HEK293 (cell line): Measurements from ENCODE around the gene FHL1.

ENCODE experiments used
- ZBTB8A ChIP-seq: fragments of 450-650 bp; formaldehyde crosslinking; IDR thresholded peaks from 2 replicates; pipeline ENCODE4 v1.5.1; 2016; ENCODE audit warnings: missing biosample characterization, missing genetic modification characterization
- ZNF24 ChIP-seq: fragments of 450-650 bp; formaldehyde crosslinking; IDR thresholded peaks from 2 replicates; pipeline ENCODE4 v1.5.1; 2016; ENCODE audit warnings: missing biosample characterization, missing genetic modification characterization
- ZNF530 ChIP-seq: fragments of 450-650 bp; formaldehyde crosslinking; IDR thresholded peaks from 2 replicates; pipeline ENCODE4 v1.5.1; 2016; ENCODE audit warnings: low read depth, missing biosample characterization, missing genetic modification characterization
- ZNF660 ChIP-seq: fragments of 450-650 bp; IDR thresholded peaks from 2 replicates; pipeline ENCODE4 v1.5.1; 2018; ENCODE audit warnings: missing biosample characterization, mild to moderate bottlenecking, missing genetic modification characterization
- ZNF792 ChIP-seq: fragments of 450-650 bp; formaldehyde crosslinking; IDR thresholded peaks from 2 replicates; pipeline ENCODE4 v1.5.1; 2016; ENCODE audit warnings: missing biosample characterization, missing genetic modification characterization
- TF ChIP-seq, protein P1 (sequence below): fragments of 450-650 bp; formaldehyde crosslinking; IDR thresholded peaks from 2 replicates; pipeline ENCODE4 v1.5.1; 2016; ENCODE audit warnings: missing biosample characterization, missing genetic modification characterization
- TF ChIP-seq, protein P2 (sequence below): fragments of 450-650 bp; IDR thresholded peaks from 2 replicates; pipeline ENCODE4 v1.5.1; 2018; ENCODE audit warnings: missing biosample characterization, missing genetic modification characterization

DNA sequence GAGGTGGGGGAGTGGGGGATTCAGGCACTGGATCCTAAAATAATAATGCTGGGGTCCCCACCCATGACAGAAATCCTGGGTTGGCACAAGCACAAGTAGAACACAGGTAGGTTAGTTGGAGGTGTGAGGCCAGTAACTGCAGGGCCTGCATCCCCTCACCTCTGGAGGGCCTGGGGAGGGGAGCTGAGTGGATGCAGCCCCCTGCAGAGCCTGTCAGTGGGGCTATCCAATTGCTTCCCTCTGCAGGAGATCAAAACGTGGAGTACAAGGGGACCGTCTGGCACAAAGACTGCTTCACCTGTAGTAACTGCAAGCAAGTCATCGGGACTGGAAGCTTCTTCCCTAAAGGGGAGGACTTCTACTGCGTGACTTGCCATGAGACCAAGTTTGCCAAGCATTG is 60.2 kb downstream of the FHL1 start:
- no peak for TF ChIP-seq ZBTB8A (tag by site-specific recombination)
- TF ChIP-seq ZNF530 (tag by site-specific recombination): no peak
- no peak for TF ChIP-seq ZNF660 (tag by site-specific recombination)
- TF ChIP-seq, protein P1, sequence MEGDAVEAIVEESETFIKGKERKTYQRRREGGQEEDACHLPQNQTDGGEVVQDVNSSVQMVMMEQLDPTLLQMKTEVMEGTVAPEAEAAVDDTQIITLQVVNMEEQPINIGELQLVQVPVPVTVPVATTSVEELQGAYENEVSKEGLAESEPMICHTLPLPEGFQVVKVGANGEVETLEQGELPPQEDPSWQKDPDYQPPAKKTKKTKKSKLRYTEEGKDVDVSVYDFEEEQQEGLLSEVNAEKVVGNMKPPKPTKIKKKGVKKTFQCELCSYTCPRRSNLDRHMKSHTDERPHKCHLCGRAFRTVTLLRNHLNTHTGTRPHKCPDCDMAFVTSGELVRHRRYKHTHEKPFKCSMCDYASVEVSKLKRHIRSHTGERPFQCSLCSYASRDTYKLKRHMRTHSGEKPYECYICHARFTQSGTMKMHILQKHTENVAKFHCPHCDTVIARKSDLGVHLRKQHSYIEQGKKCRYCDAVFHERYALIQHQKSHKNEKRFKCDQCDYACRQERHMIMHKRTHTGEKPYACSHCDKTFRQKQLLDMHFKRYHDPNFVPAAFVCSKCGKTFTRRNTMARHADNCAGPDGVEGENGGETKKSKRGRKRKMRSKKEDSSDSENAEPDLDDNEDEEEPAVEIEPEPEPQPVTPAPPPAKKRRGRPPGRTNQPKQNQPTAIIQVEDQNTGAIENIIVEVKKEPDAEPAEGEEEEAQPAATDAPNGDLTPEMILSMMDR: no peak
- TF ChIP-seq ZNF792 (tag by site-specific recombination): no peak
- TF ChIP-seq, protein P2, sequence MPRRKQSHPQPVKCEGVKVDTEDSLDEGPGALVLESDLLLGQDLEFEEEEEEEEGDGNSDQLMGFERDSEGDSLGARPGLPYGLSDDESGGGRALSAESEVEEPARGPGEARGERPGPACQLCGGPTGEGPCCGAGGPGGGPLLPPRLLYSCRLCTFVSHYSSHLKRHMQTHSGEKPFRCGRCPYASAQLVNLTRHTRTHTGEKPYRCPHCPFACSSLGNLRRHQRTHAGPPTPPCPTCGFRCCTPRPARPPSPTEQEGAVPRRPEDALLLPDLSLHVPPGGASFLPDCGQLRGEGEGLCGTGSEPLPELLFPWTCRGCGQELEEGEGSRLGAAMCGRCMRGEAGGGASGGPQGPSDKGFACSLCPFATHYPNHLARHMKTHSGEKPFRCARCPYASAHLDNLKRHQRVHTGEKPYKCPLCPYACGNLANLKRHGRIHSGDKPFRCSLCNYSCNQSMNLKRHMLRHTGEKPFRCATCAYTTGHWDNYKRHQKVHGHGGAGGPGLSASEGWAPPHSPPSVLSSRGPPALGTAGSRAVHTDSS (tag by site-specific recombination): no peak
- TF ChIP-seq ZNF24 (tag by site-specific recombination): no peak
